ENCODE results near the gene STMND1. TPM values are rescaled to one million over a fixed set of nuclear protein-coding genes. Genes with fewer than 3 reads are reported as not detected.

STMND1 gene
- total RNA-seq, 2 donors from 2014 or later = not detected

Other genes starting within 250 kb of the STMND1 start
- gene RBM24, start 179.3 kb downstream of the STMND1 start, total RNA-seq = under 1 TPM; 0.15 to 0.86 TPM

Measured in T-helper 17 cell (primary cell).